Measurements from ENCODE around the gene TCEA2. TPM values are rescaled to one million over a fixed set of nuclear protein-coding genes. Genes with fewer than 3 reads are reported as not detected.

The TCEA2 gene
- total and polyA plus RNA-seq, 2 of the 13 experiments (the other 11 are each of a cell fraction or from before 2014, with no cell fraction given): 28.1 to 33.7 TPM

- TF ChIP-seq, protein P1, sequence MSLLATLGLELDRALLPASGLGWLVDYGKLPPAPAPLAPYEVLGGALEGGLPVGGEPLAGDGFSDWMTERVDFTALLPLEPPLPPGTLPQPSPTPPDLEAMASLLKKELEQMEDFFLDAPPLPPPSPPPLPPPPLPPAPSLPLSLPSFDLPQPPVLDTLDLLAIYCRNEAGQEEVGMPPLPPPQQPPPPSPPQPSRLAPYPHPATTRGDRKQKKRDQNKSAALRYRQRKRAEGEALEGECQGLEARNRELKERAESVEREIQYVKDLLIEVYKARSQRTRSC (CRISPR knock-in tag; IDR thresholded peaks at IDR 0.05; ENCODE audit: low read depth): peak; percentile 22; the same call in 1 of the 2 replicates
- TF ChIP-seq CEBPG (CRISPR knock-in tag; IDR thresholded peaks at IDR 0.05): peak; percentile 79
- peak; percentile 82; the same call in 1 of the 2 replicates for TF ChIP-seq ZBTB3 (CRISPR knock-in tag; IDR thresholded peaks at IDR 0.05; ENCODE audit: borderline replicate concordance, low read depth)
- no peak for TF ChIP-seq NFE2L2 (IDR thresholded peaks at IDR 0.05; ENCODE audit: low read length)
- TF ChIP-seq TOE1 (CRISPR knock-in tag; IDR thresholded peaks at IDR 0.05): no peak; the same call in 1 of the 2 replicates
- no peak; the same call in 1 of the 2 replicates for TF ChIP-seq ZNF570 (CRISPR knock-in tag; IDR thresholded peaks at IDR 0.05; ENCODE audit: borderline replicate concordance)
- TF ChIP-seq ZBTB39 (CRISPR knock-in tag; IDR thresholded peaks at IDR 0.05): no peak
- peak; percentile 25; the same call in 1 of the 2 replicates for TF ChIP-seq STAG1 (CRISPR knock-in tag; IDR thresholded peaks at IDR 0.05)
- TF ChIP-seq ZNF281 (CRISPR knock-in tag; IDR thresholded peaks at IDR 0.05; ENCODE audit: borderline replicate concordance): peak; percentile 26; the same call in 1 of the 2 replicates
- TF ChIP-seq ZNF598 (CRISPR knock-in tag; IDR thresholded peaks at IDR 0.05; ENCODE audit: borderline replicate concordance): peak; percentile 98
- TF ChIP-seq, protein P2, sequence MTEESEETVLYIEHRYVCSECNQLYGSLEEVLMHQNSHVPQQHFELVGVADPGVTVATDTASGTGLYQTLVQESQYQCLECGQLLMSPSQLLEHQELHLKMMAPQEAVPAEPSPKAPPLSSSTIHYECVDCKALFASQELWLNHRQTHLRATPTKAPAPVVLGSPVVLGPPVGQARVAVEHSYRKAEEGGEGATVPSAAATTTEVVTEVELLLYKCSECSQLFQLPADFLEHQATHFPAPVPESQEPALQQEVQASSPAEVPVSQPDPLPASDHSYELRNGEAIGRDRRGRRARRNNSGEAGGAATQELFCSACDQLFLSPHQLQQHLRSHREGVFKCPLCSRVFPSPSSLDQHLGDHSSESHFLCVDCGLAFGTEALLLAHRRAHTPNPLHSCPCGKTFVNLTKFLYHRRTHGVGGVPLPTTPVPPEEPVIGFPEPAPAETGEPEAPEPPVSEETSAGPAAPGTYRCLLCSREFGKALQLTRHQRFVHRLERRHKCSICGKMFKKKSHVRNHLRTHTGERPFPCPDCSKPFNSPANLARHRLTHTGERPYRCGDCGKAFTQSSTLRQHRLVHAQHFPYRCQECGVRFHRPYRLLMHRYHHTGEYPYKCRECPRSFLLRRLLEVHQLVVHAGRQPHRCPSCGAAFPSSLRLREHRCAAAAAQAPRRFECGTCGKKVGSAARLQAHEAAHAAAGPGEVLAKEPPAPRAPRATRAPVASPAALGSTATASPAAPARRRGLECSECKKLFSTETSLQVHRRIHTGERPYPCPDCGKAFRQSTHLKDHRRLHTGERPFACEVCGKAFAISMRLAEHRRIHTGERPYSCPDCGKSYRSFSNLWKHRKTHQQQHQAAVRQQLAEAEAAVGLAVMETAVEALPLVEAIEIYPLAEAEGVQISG (CRISPR knock-in tag; IDR thresholded peaks at IDR 0.05): peak; percentile 77
- TF ChIP-seq ONECUT2 (CRISPR knock-in tag; IDR thresholded peaks at IDR 0.05): no peak
- TF ChIP-seq, protein P3, sequence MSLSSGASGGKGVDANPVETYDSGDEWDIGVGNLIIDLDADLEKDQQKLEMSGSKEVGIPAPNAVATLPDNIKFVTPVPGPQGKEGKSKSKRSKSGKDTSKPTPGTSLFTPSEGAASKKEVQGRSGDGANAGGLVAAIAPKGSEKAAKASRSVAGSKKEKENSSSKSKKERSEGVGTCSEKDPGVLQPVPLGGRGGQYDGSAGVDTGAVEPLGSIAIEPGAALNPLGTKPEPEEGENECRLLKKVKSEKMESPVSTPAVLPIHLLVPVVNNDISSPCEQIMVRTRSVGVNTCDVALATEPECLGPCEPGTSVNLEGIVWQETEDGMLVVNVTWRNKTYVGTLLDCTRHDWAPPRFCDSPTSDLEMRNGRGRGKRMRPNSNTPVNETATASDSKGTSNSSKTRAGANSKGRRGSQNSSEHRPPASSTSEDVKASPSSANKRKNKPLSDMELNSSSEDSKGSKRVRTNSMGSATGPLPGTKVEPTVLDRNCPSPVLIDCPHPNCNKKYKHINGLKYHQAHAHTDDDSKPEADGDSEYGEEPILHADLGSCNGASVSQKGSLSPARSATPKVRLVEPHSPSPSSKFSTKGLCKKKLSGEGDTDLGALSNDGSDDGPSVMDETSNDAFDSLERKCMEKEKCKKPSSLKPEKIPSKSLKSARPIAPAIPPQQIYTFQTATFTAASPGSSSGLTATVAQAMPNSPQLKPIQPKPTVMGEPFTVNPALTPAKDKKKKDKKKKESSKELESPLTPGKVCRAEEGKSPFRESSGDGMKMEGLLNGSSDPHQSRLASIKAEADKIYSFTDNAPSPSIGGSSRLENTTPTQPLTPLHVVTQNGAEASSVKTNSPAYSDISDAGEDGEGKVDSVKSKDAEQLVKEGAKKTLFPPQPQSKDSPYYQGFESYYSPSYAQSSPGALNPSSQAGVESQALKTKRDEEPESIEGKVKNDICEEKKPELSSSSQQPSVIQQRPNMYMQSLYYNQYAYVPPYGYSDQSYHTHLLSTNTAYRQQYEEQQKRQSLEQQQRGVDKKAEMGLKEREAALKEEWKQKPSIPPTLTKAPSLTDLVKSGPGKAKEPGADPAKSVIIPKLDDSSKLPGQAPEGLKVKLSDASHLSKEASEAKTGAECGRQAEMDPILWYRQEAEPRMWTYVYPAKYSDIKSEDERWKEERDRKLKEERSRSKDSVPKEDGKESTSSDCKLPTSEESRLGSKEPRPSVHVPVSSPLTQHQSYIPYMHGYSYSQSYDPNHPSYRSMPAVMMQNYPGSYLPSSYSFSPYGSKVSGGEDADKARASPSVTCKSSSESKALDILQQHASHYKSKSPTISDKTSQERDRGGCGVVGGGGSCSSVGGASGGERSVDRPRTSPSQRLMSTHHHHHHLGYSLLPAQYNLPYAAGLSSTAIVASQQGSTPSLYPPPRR (CRISPR knock-in tag; IDR thresholded peaks at IDR 0.05; ENCODE audit: borderline replicate concordance): peak; percentile 77; the same call in 1 of the 2 replicates
- peak; percentile 49 for TF ChIP-seq NR2F6 (IDR thresholded peaks at IDR 0.05)
- peak; percentile 74 for TF ChIP-seq NR2F6 (CRISPR knock-in tag; IDR thresholded peaks at IDR 0.05)
These were observed 38.6 kb upstream of the TCEA2 start (continued) for GRCh38 chr20:64024141-64024990.
